HK-2 (cell line): ENCODE results near the gene SGK2.
"Not testable (repeated sequence)": the region's sequence is repeated elsewhere in the genome, so short reads cannot be mapped to it uniquely, and the experiment has no call there.

Experiments used
- DNase-seq: peaks from one replicate; pipeline ENCODE4 v3.0.0-alpha.2; 2018; ENCODE audit not compliant: unreplicated experiment

The SGK2 gene

DNA sequence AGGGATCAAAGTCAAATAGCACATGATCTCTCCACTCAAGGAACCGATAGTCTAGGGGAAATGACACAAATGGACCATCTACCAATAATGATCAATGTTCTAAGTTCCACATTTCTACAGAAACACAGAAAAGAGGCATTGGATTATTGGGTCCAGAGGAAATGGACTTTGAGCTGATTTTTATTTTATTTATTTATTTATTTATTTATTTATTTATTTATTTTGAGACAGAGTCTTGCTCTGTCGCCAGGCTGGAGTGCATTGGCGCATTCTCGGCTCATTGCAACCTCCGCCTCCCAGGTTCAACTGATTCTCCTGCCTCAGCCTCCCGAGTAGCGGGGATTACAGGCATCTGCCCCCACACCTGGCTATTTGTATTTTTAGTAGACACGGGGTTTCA lies 43.1 kb downstream of the SGK2 start:
- not testable (repeated sequence) for DNase-seq

DNA sequence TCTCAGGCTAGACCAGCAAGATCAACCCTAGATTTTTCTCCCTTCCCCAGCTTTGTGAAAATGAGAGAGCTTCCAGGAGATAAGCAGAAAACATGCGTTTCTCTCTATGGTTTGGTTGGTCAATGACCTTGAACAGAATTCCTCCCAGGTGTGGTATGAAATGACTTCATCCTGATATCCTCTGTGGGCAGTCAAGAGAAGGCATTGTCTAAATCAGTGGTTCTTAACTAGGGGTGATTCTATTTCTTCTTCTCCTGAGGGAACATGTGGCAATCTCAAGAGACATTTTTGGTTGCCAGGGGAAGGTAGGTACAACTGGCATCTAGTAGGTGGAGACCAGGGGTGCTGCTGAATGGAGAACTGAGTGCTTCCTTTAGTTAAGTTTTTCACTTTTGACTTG lies 44.3 kb downstream of the SGK2 start:
- no peak for DNase-seq

DNA sequence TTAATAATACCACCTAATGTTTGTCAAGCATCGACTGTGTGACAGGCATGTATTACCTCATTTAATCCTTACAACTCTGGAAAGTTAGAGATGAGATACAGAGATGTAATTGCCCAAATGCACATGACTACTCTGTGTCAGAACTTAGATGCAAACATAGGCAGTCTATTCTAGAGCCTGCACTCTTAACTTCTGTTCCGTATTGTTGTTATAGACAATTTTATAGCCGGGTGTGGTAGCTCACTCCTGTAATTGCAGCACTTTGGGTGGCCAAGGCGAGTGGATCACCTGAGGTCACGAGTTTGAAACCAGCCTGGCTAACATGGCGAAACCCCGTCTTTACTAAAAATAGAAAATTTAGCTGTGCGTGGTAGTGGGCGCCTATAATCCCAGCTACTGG lies 46.9 kb downstream of the SGK2 start:
- DNase-seq = no peak

DNA sequence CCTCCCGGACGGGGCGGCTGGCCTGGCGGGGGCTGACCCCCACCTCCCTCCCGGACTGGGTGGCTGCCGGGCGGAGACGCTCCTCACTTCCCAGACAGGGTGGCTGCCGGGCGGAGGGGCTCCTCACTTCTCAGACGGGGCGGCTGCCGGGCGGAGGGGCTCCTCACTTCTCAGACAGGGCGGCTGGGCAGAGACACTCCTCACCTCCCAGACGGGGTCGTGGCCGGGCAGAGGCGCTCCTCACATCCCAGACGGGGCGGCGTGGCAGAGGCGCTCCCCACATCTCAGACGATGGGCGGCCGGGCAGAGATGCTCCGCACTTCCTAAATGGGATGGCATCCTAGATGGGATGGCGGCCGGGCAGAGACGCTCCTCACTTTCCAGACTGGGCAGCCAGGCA lies 48.5 kb downstream of the SGK2 start:
- not testable (repeated sequence) for DNase-seq

DNA sequence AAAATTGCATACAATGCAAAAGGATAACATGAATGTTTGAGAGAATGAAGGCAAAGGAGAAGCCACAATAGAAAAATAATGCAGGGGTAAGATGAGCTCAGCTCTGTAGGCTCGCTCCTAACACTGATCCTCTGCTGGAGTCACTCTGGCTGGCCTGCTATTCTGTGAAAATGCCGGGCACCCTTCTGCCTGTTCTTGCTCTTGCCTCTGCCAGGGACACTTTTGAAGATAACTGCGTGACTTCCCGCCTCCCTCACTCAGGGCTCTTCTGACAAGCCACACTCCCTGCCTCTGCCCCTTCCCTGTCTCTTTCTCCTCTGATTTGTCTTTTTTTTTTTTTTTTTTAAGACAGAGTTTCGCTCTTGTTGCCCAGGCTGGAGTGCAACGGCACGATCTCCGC lies 72.8 kb downstream of the SGK2 start:
- no peak for DNase-seq
